ENCODE results near the gene PHF21A. TPM values are rescaled to one million over a fixed set of nuclear protein-coding genes. Genes with fewer than 3 reads are reported as not detected.

PHF21A gene
- total and polyA plus RNA-seq, 2 of the 8 experiments (the other 6 are each of a cell fraction or from before 2014, with no cell fraction given), result 17.6 to 40.3 TPM

GRCh38 chr11:45926001-45926401 lies 195.3 kb downstream of the PHF21A start:
- no peak overlapping the region for H4K8ac ChIP-seq (ENCODE audit: extremely low read depth, insufficient read depth, low read length)
- ChIA-PET CTCF (ENCODE audit: partially characterized antibody) (interaction anchor here (4.0 kb wide), 1 partner anchor 53 kb away, joined by 26 read pairs; no protein-coding TSS in a partner anchor), POLR2A (ENCODE audit: partially characterized antibody) (interaction anchor here (1.0 to 9.8 kb wide), 6 partner anchors 9 to 317 kb away, joined by 3 to 115 read pairs (median 5); no protein-coding TSS in a partner anchor)
- H3K4me2 ChIP-seq (ENCODE audit: insufficient read depth in 1 of 2, low read depth in 2 of 2, low read length in 2 of 2), result no peak overlapping the region
- no peak overlapping the region for H3K18ac ChIP-seq (ENCODE audit: extremely low read depth, low read length)
- no peak overlapping the region for H3K23ac ChIP-seq (ENCODE audit: insufficient read length)
- peaks cover 0 to 6% (median 0%) of the 10 kb centered on the region in 4 experiments; a peak in 2 of 7 replicates for H3K27me3 ChIP-seq (replicated peaks in 1 of 4; ENCODE audit: control insufficient read depth in 3 of 4, extremely low read depth in 1 of 4, insufficient read depth in 3 of 4, low read length in 3 of 4)
- no peaks in the 10 kb centered on the region for H3K9me3 ChIP-seq (ENCODE audit: insufficient read depth in 2 of 2, low read depth in 1 of 2, low read length in 1 of 2)
- no peak for DNase-seq (ENCODE audit: low read depth in 1 of 2, low spot score in 2 of 2)
- H3K23me2 ChIP-seq (ENCODE audit: low read depth, low read length), result peaks cover 12% of the 10 kb centered on the region; the same call in 1 of the 2 replicates
- no peak for FAIRE-seq
- H2BK20ac ChIP-seq (ENCODE audit: low read length), result no peak overlapping the region
- no peak for TF ChIP-seq SP1 (IDR thresholded peaks at IDR 0.05; ENCODE audit: low read depth, low read length)
- TF ChIP-seq YY1 (IDR thresholded peaks at IDR 0.05; ENCODE audit: low read depth, low read length), result no peak
- no peak for TF ChIP-seq NRF1 (IDR thresholded peaks at IDR 0.05; ENCODE audit: low read depth, low read length)
- peak; percentile 30; the same call in 1 of the 2 replicates for TF ChIP-seq POLR2AphosphoS5 (IDR thresholded peaks at IDR 0.05; ENCODE audit: low read depth, low read length)
- H3K4me3 ChIP-seq (ENCODE audit: extremely low read depth in 1 of 4, insufficient read depth in 2 of 4, low read depth in 3 of 4, low read length in 4 of 4), result no peak overlapping the region
- H3K27ac ChIP-seq (ENCODE audit: low read depth, low read length), result no peak overlapping the region
- H4K5ac ChIP-seq (ENCODE audit: insufficient read length, low read depth, low read length), result no peak overlapping the region
- no peak overlapping the region for H3K4ac ChIP-seq (replicated peaks; ENCODE audit: insufficient read length, low read depth, low read length)
- peaks cover 0 to 11% of the 10 kb centered on the region in 2 experiments; a peak in 1 of 4 replicates for H3K79me2 ChIP-seq (ENCODE audit: control insufficient read depth in 1 of 2, insufficient read depth in 2 of 2, low read length in 2 of 2)
- H3K9ac ChIP-seq (replicated peaks in 1 of 4; ENCODE audit: extremely low read depth in 1 of 4, low read depth in 3 of 4, low read length in 3 of 4), result no peak overlapping the region
- no peak overlapping the region for H4K91ac ChIP-seq (replicated peaks; ENCODE audit: insufficient read length, low read length)
- peaks cover 10 to 20% of the 10 kb centered on the region in 2 experiments for H4K20me1 ChIP-seq (replicated peaks in 1 of 2; ENCODE audit: control insufficient read depth in 1 of 2, insufficient read depth in 2 of 2, low read length in 2 of 2)
- H2AK5ac ChIP-seq (ENCODE audit: low read depth, low read length), result no peak overlapping the region
- no peak overlapping the region for H2BK12ac ChIP-seq (ENCODE audit: low read depth, low read length)
- no peak overlapping the region for H2BK15ac ChIP-seq (ENCODE audit: low read length)
- H2BK120ac ChIP-seq (replicated peaks; ENCODE audit: low read depth, low read length), result no peak overlapping the region
- no peak overlapping the region for H3K56ac ChIP-seq (replicated peaks; ENCODE audit: insufficient read length, low read depth, low read length)
- WGBS, 2 experiments (ENCODE audit: extremely low coverage in 1 of 2, insufficient coverage in 1 of 2, insufficient read length in 1 of 2, insufficient replicate concordance in 2 of 2, low coverage in 1 of 2, low lambda C conversion rate in 2 of 2, missing lambda C conversion rate in 1 of 2), result 94% methylated on average over 12 of the region's 12 CpGs; no CpG with 5 or more reads in 1 of the 2 experiments
- H3K36me3 ChIP-seq (ENCODE audit: control insufficient read depth in 2 of 4, insufficient read depth in 4 of 4, low read length in 3 of 4), result peaks cover 2 to 35% (median 20%) of the 10 kb centered on the region in 4 experiments; a peak in 7 of 8 replicates
- H3K79me1 ChIP-seq (ENCODE audit: low read depth, low read length), result peaks cover 15% of the 10 kb centered on the region
- no peak overlapping the region for H2AFZ ChIP-seq (ENCODE audit: low read length)
- peaks cover 4 to 13% (median 9%) of the 10 kb centered on the region in 4 experiments for H3K4me1 ChIP-seq (replicated peaks in 1 of 4; ENCODE audit: control insufficient read depth in 3 of 4, insufficient read depth in 4 of 4, low read length in 3 of 4)
- H3K14ac ChIP-seq (ENCODE audit: insufficient read length), result no peak overlapping the region
- H2BK5ac ChIP-seq (ENCODE audit: low read depth, low read length), result no peak overlapping the region; the same call in 1 of the 2 replicates
